GM12874 (cell line): ENCODE measurements around the gene SND1.

Experiments
- TF ChIP-seq, protein P1 (sequence below): IDR thresholded peaks from 2 replicates; pipeline ENCODE4 v1.5.1; 2011; ENCODE audit warnings: low read depth, mild to moderate bottlenecking, control low read depth, low read length, moderate library complexity; ENCODE audit not compliant: insufficient read depth

The SND1 gene

DNA sequence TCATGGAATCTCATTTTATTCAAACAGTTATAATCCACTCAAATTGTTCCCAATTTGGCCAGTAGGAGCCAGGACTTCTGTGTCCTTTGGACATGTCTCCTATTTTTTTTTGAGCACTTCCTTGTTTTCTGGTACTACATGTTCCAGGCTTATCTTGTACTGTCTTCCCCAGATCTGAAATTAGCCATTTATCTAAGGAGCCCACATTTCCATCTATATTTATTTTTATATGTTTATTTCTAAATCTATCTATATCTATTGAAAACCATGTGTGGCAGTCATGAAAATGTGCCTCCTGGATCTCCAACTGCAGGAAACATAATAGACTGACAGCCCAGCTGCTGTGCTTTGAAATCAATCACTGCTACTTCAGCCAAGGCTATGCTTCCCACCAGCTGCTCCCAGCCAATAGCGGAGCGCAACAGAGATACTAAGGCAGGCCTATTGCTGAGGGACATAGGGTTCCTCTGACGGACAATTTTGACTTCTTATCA is 232.1 kb downstream of the SND1 start:
- TF ChIP-seq, protein P1, sequence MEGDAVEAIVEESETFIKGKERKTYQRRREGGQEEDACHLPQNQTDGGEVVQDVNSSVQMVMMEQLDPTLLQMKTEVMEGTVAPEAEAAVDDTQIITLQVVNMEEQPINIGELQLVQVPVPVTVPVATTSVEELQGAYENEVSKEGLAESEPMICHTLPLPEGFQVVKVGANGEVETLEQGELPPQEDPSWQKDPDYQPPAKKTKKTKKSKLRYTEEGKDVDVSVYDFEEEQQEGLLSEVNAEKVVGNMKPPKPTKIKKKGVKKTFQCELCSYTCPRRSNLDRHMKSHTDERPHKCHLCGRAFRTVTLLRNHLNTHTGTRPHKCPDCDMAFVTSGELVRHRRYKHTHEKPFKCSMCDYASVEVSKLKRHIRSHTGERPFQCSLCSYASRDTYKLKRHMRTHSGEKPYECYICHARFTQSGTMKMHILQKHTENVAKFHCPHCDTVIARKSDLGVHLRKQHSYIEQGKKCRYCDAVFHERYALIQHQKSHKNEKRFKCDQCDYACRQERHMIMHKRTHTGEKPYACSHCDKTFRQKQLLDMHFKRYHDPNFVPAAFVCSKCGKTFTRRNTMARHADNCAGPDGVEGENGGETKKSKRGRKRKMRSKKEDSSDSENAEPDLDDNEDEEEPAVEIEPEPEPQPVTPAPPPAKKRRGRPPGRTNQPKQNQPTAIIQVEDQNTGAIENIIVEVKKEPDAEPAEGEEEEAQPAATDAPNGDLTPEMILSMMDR: no peak

DNA sequence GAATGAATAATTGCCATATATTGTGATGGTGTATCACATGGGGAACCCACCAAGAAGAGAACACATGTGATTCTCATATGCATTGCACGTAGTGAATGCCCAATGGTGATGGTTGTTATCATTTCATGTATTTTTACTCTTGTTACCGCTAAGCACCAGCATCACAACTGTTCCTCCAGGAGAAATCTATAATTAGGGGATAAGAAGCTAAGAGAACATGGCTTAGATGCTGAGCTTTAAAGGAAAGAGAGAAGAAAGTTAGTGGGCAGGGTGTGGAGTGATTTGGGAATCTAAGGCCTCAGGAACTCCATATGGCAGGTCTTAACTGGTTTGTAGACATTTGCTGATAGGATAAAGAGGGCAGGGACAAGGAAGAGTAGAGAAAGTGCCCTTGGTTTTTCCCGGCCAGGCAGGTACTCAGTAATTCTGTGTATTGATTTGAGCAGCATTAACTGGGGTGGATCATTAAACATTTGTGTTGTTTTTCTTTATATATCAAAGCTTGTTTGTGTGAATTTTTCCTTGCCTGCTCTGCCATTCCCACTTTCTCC is 233.3 kb downstream of the SND1 start:
- TF ChIP-seq, protein P1: no peak

DNA sequence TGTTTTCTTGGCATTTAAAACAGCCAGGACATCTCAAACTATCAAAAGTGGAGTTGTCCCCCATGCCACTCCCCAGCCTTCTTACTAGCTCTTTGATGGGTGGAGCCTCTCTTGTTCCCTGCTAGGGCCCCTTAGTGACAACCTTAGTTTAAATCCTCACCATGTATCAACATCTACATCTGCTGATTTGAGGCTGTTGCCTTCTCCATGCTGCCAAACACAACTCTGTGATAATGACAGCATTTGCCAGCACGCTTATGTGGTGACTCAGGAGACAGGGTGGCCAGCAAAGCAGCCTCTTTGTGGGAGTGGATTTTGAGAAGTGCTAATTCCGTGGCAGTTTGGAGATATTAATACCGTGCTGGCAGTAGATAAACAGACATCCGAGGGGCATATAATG is 233.8 kb downstream of the SND1 start:
- TF ChIP-seq, protein P1: no peak

DNA sequence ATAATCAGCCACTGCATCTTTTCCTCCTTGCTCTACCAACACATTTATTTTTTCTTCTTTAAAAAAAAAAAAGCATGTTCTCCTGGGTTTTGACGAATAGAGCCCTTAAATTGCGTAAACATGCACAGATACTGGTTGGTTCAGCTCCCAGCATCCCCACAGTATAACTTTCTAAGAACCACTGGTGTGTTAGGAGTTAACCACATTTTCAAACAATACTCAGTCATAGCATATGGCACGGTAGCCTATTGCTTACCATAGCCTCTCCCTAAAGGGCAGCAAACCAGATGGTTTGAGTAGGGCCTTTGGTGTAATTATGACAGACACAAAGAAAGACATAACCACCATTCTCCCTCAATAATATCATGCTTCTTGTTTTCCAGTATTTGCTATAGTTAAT is 234.3 kb downstream of the SND1 start:
- TF ChIP-seq, protein P1: no peak

DNA sequence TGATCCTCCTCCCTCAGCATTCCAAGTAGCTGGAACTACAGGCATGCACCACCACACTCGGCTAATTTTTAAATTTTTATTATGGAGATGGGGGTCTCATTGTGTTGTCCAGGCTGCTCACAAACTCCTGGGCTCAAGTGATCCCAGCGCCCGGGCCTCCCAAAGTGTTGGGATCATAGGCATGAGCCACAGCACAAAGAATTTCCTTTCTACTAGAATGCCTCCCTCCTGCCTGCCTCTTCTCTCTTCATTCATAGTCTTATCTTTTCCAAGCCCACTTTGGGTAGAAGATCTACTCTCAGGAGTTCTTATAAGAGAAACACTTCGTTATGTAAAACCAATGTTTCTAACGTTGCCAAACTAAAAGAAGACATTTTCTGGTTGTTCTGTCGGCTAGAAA is 235.1 kb downstream of the SND1 start:
- TF ChIP-seq, protein P1: no peak

DNA sequence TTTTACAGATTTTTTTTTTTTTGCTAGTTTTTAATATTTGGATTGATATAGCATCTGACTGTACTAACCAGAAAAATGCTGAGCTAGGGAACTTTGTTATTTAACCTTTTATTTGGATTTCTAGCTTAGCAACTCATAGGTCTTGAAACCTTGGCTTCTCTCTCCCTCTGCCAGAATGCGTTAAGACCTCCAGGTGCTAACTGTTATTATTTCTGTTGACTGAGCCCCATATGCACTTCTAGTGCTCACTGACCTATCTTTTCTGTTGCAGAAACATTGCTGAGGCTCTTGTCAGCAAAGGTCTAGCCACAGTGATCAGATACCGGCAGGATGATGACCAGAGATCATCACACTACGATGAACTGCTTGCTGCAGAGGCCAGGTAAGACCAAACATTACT is 235.6 kb downstream of the SND1 start:
- TF ChIP-seq, protein P1: no peak

DNA sequence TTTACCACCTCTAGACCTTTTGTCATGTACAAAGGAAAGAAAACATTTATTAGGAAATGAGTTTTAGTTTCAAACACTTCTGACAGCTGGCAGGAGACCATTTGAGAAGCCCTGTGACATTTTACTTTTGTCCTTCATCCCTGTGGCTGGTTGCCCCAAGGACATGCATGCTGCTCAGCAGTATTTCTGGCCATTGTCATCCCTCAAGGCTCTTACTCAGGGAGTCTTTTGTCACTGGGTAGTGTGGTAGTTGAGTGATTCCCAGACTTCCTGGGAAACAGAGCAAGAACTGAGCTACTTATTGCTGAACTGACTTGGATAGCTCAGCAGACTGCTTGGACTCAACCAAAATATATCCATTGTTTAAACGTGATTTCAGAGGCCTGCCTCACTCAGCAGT is 236.4 kb downstream of the SND1 start:
- TF ChIP-seq, protein P1: no peak
